Measurements from ENCODE around the gene CDC26. TPM values are rescaled to one million over a fixed set of nuclear protein-coding genes. Genes with fewer than 3 reads are reported as not detected.

CDC26 gene
- total and polyA plus RNA-seq, 12 donors, result 25.7 to 63.7 (median 29.3) TPM

DNA sequence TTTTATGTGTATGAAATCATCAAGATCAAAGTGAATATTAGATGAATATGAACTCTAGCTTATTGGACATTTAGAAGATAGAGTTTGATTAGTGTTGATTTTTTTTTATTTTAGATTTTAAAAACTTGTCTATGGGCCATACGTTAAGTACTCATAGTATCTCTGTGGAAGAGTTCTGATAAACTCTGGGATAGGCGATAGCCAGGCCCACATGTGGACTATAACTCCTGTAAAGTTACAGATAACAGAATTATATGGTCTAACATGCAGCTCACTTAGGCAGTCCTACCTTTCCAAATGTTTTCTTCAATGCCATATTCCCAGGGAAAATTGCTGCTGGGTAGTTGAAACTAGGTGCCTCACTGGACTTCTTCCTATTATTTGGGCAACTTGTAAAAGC is 43.7 kb downstream of the CDC26 start:
- intact Hi-C loops (cut with DNase I), result no loop called here
- Histone ChIP-seq H3K27me3 (no peaks in the 10 kb centered on the region), H3K27ac (no peak overlapping the region), H3K4me1 (replicated peaks in 1 of 2) (peaks cover 0 to 35% of the 10 kb centered on the region in 2 donors), H3K4me3 (no peak overlapping the region), H3K36me3 (replicated peaks in 1 of 2) (no peaks in the 10 kb centered on the region), H3K9me3 (replicated peaks in 1 of 3) (no peaks in the 10 kb centered on the region)
- WGBS, 4 donors, result 89 to 100% (median 94%) methylated on average over 2 of the region's 2 CpGs
- TF ChIP-seq, protein P1, sequence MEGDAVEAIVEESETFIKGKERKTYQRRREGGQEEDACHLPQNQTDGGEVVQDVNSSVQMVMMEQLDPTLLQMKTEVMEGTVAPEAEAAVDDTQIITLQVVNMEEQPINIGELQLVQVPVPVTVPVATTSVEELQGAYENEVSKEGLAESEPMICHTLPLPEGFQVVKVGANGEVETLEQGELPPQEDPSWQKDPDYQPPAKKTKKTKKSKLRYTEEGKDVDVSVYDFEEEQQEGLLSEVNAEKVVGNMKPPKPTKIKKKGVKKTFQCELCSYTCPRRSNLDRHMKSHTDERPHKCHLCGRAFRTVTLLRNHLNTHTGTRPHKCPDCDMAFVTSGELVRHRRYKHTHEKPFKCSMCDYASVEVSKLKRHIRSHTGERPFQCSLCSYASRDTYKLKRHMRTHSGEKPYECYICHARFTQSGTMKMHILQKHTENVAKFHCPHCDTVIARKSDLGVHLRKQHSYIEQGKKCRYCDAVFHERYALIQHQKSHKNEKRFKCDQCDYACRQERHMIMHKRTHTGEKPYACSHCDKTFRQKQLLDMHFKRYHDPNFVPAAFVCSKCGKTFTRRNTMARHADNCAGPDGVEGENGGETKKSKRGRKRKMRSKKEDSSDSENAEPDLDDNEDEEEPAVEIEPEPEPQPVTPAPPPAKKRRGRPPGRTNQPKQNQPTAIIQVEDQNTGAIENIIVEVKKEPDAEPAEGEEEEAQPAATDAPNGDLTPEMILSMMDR (IDR thresholded peaks at IDR 0.05), result no peak
- TF ChIP-seq POLR2A (IDR thresholded peaks at IDR 0.05), result no peak
- DNase-seq, result no peak

GRCh38 chr9:113228130-113228665 is 47.2 kb downstream of the CDC26 start:
- no peaks in the 10 kb centered on the region for H3K27me3 ChIP-seq
- no peak for TF ChIP-seq POLR2A (IDR thresholded peaks at IDR 0.05)
- TF ChIP-seq, protein P1 (IDR thresholded peaks at IDR 0.05), result no peak
- intact Hi-C loops (cut with DNase I), result no loop called here
- peaks cover 0 to 23% of the 10 kb centered on the region in 2 donors for H3K4me1 ChIP-seq (replicated peaks in 1 of 2)
- peak in 5 of 7 donors; percentile 24 to 63 (median 36) for DNase-seq
- H3K4me3 ChIP-seq, result no peak overlapping the region
- WGBS, 4 donors, result 25 to 43% (median 35%) methylated on average over 3 of the region's 3 CpGs
- H3K27ac ChIP-seq, result peak overlapping the region in 1 of 5 donors; percentile 32
- no peaks in the 10 kb centered on the region for H3K36me3 ChIP-seq (replicated peaks in 1 of 2)
- H3K9me3 ChIP-seq (replicated peaks in 1 of 3), result no peaks in the 10 kb centered on the region

GRCh38 chr9:113227436-113227835 is 47.9 kb downstream of the CDC26 start:
- intact Hi-C loops (cut with DNase I), result no loop called here
- Histone ChIP-seq H3K27ac (peak overlapping the region in 1 of 5 donors; percentile 13), H3K4me1 (replicated peaks in 1 of 2) (peaks cover 0 to 25% of the 10 kb centered on the region in 2 donors), H3K36me3 (replicated peaks in 1 of 2) (no peaks in the 10 kb centered on the region), H3K4me3 (no peak overlapping the region), H3K9me3 (replicated peaks in 1 of 3) (no peaks in the 10 kb centered on the region), H3K27me3 (no peaks in the 10 kb centered on the region)
- no peak for DNase-seq
- 29 to 90% (median 76%) methylated on average over 1 of the region's 1 CpG for WGBS, 4 donors
- no peak for TF ChIP-seq POLR2A (IDR thresholded peaks at IDR 0.05)
- TF ChIP-seq, protein P1 (IDR thresholded peaks at IDR 0.05), result no peak

GRCh38 chr9:113223963-113224362 is 51.4 kb downstream of the CDC26 start:
- H3K4me3 ChIP-seq, result no peak overlapping the region
- no peak for DNase-seq
- no peaks in the 10 kb centered on the region for H3K9me3 ChIP-seq (replicated peaks in 1 of 3)
- WGBS, 4 donors, result 85 to 93% (median 88%) methylated on average over 2 of the region's 2 CpGs
- H3K4me1 ChIP-seq (replicated peaks in 1 of 2), result peaks cover 14 to 46% of the 10 kb centered on the region in 2 donors
- intact Hi-C loops (cut with DNase I), result no loop called here
- H3K27me3 ChIP-seq, result no peaks in the 10 kb centered on the region
- no peak overlapping the region for H3K27ac ChIP-seq
- no peaks in the 10 kb centered on the region for H3K36me3 ChIP-seq (replicated peaks in 1 of 2)
- TF ChIP-seq POLR2A (IDR thresholded peaks at IDR 0.05), result no peak

DNA sequence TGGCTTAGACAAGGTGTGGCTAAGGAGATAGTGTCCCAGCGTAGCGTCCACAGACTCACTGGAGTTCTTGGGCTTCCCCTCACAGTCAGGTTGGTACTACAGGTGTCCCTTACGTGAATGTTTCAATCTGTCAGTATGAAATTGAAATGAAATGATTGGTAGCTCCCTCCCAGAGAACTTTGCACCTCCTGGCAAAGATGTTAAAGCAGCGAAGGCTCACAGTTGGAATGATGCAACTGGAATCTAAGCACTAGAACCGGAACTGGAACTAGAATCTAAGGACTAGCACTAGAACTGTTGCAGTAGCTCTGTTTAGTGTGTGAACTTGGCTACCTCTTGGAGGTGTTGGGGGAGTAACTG is 52.9 kb downstream of the CDC26 start:
- no peaks in the 10 kb centered on the region for H3K36me3 ChIP-seq (replicated peaks in 1 of 2)
- TF ChIP-seq POLR2A (IDR thresholded peaks at IDR 0.05), result no peak
- TF ChIP-seq, protein P1 (IDR thresholded peaks at IDR 0.05), result no peak
- intact Hi-C loops (cut with DNase I), result no loop called here
- peaks cover 14 to 48% of the 10 kb centered on the region in 2 donors for H3K4me1 ChIP-seq (replicated peaks in 1 of 2)
- H3K9me3 ChIP-seq (replicated peaks in 1 of 3), result no peaks in the 10 kb centered on the region
- no peak for DNase-seq
- no peaks in the 10 kb centered on the region for H3K27me3 ChIP-seq
- 51 to 69% (median 58%) methylated on average over 2 to 5 of the region's 5 CpGs for WGBS, 4 donors
- H3K27ac ChIP-seq, result peak overlapping the region in 2 of 5 donors; percentile 86 to 92
- H3K4me3 ChIP-seq, result peak overlapping the region in 2 of 4 donors; percentile 48 to 87

All from adrenal gland (tissue), 12 donors.